NCI-H1436 treated with DMSO at 0.1 percent for 48 hours (cell line): ENCODE measurements around the gene MUC13.

Source experiments
- DNase-seq: peaks from one replicate; lab custom pipeline; 2025; lab: John Stamatoyannopoulos, UW

The MUC13 gene

GRCh38 chr3:124896824-124897526 is 37.6 kb downstream of the MUC13 start:
- no peak for DNase-seq

GRCh38 chr3:124895756-124896155 is 38.8 kb downstream of the MUC13 start:
- no peak for DNase-seq

GRCh38 chr3:124893526-124893925 is 41.0 kb downstream of the MUC13 start:
- no peak for DNase-seq

GRCh38 chr3:124890573-124891190 is 43.9 kb downstream of the MUC13 start:
- no peak for DNase-seq

GRCh38 chr3:124888482-124889441 is 45.8 kb downstream of the MUC13 start:
- no peak for DNase-seq

GRCh38 chr3:124887932-124888298 is 46.6 kb downstream of the MUC13 start:
- DNase-seq: no peak

- DNase-seq: no peak
These were observed 47.2 kb downstream of the MUC13 start, which contains the start of gene ITGB5 for GRCh38 chr3:124887177-124887931. Gene ITGB5, minus strand, starts transcription at chr3:124887365. Its CDS starts 365 bp downstream, at chr3:124887000.

- no peak for DNase-seq
These were observed 48.1 kb downstream of the MUC13 start for GRCh38 chr3:124886168-124887056.

GRCh38 chr3:124885466-124886167 is 48.9 kb downstream of the MUC13 start:
- DNase-seq: no peak

GRCh38 chr3:124884474-124885101 is 50.0 kb downstream of the MUC13 start:
- DNase-seq: no peak

- DNase-seq: no peak
These were observed 50.6 kb downstream of the MUC13 start for GRCh38 chr3:124883766-124884473.

- DNase-seq: no peak
These were observed 51.5 kb downstream of the MUC13 start for GRCh38 chr3:124882816-124883747.

- no peak for DNase-seq
These were observed 52.4 kb downstream of the MUC13 start for GRCh38 chr3:124881976-124882697.

- no peak for DNase-seq
These were observed 55.2 kb downstream of the MUC13 start for GRCh38 chr3:124879337-124879680.

- DNase-seq: no peak
These were observed 55.8 kb downstream of the MUC13 start for GRCh38 chr3:124878561-124879336.

- DNase-seq: no peak
These were observed 56.9 kb downstream of the MUC13 start for GRCh38 chr3:124877674-124878073.
